Breast epithelium (tissue), 3 donors: ENCODE measurements around the gene ACVRL1.

Source experiments
- POLR2A ChIP-seq: fragments of 450-650 bp; IDR thresholded peaks from one replicate; pipeline ENCODE4 v1.6.1; 2016; ENCODE audit warnings: antibody characterized with exemption, mild to moderate bottlenecking, moderate library complexity
- POLR2AphosphoS5 ChIP-seq, 3 donors: sonication (generic); formaldehyde crosslinking; IDR thresholded peaks; one replicate each; pipeline ENCODE4 v1.6.1; 2017; ENCODE audit warnings: antibody characterized with exemption in 3 of 3
- TF ChIP-seq, protein P1 (sequence below), 3 donors: fragments of 450-650 bp; IDR thresholded peaks; one replicate each; pipeline ENCODE4 v1.5.1; 2016 to 2017; ENCODE audit warnings: antibody characterized with exemption in 3 of 3, mild to moderate bottlenecking in 3 of 3, moderate library complexity in 3 of 3

DNA sequence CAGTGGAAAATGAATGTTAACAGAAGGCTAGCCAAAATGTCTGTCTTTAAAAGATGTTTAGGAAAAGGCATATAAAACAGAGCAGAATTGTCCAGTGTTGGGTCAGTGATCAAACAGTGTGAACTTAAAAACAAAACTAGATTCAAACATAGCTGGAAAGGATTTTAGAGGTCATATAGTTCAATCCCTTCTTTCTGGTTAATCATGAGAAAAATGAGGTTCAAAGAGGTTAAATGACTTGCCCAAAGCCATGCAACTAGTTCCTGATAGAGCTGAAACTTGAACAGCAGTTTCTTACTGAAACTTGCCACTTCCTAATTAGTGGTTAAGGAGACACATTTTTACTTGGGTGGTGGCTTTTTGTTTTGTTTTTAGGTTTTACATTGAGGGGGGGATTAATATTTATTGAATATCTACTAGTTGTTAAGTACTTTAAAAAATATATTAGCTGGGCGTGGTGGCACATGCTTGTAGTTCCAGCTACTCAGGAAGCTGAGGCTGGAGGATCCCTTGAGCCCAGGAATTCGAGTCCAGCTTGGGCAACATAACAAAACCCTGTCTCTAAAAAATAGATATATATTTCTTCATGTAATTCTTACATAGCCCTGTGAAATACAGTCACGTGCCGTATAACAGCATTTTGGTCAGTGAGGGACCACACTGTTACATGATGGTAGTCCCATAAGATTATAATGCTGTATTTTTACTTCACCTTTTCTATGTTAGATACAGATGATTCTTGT is 64.5 kb downstream of the ACVRL1 start:
- TF ChIP-seq, protein P1, sequence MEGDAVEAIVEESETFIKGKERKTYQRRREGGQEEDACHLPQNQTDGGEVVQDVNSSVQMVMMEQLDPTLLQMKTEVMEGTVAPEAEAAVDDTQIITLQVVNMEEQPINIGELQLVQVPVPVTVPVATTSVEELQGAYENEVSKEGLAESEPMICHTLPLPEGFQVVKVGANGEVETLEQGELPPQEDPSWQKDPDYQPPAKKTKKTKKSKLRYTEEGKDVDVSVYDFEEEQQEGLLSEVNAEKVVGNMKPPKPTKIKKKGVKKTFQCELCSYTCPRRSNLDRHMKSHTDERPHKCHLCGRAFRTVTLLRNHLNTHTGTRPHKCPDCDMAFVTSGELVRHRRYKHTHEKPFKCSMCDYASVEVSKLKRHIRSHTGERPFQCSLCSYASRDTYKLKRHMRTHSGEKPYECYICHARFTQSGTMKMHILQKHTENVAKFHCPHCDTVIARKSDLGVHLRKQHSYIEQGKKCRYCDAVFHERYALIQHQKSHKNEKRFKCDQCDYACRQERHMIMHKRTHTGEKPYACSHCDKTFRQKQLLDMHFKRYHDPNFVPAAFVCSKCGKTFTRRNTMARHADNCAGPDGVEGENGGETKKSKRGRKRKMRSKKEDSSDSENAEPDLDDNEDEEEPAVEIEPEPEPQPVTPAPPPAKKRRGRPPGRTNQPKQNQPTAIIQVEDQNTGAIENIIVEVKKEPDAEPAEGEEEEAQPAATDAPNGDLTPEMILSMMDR (IDR thresholded peaks at IDR 0.05), result no peak
- TF ChIP-seq POLR2A (no peak), POLR2AphosphoS5 (IDR thresholded peaks at IDR 0.05) (no peak)
